Measurements from ENCODE around the gene ULK2.

DNA sequence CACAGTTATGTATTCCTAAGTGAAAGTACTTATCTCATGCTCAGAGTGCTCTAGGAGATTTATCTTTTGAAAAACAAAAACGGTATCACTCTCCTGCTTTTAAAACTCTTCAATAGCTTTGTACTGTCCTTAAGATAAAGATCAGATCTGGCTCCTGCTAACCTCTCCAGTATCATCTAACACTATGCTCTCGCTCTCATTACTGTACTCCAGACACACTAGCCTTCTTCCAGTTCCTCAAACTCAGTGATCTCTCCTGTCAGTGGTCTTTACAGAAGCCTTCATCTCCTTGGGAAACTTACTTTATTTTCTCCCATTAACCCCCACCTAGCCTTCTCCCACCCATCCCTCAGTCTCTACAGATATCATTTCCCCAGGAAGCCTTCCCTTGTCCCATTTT lies 10.1 kb downstream of the ULK2 start:
- TF ChIP-seq POLR2A (IDR thresholded peaks at IDR 0.05; ENCODE audit: low read depth, low read length) (no peak), POLR2AphosphoS5 (IDR thresholded peaks at IDR 0.05; ENCODE audit: low read depth, low read length) (no peak), TAF1 (IDR thresholded peaks at IDR 0.05; ENCODE audit: borderline replicate concordance, low read depth, low read length) (no peak)
